GM23338 (cell line): ENCODE measurements around the gene OXGR1. TPM values are rescaled to one million over a fixed set of nuclear protein-coding genes. Genes with fewer than 3 reads are reported as not detected.

Experiments used
- ATAC-seq: fragments of 200-7000 bp; cut with Tn5 transposase; 3 replicates; pipeline ENCODE4 v1.9.1; 2020
- DNase-seq: peaks from one replicate; pipeline ENCODE4 v3.0.0-alpha.2; 2015; ENCODE audit warnings: low spot score
- H2AFZ ChIP-seq: fragments of 200-600 bp; sonication (generic); 2 replicates; pipeline ENCODE4 v1.8.0; 2016; ENCODE audit warnings: antibody characterized with exemption, mild to moderate bottlenecking, moderate library complexity
- H3F3A ChIP-seq: fragments of 200-600 bp; sonication (generic); replicated peaks from 2 replicates; pipeline ENCODE4 v1.8.0; 2017; ENCODE audit warnings: antibody characterized with exemption, mixed run types, low read depth
- H3K27ac ChIP-seq: fragments of 200-600 bp; sonication (generic); 2 replicates; pipeline ENCODE4 v1.6.1; 2016; ENCODE audit warnings: low read depth
- H3K27me3 ChIP-seq: fragments of 200-600 bp; sonication (generic); 2 replicates; pipeline ENCODE4 v1.8.0; 2016; ENCODE audit warnings: mild to moderate bottlenecking, mixed run types, moderate library complexity; ENCODE audit not compliant: insufficient read depth
- H3K36me3 ChIP-seq: fragments of 200-600 bp; sonication (generic); 2 replicates; pipeline ENCODE4 v1.8.0; 2016; ENCODE audit warnings: mild to moderate bottlenecking; ENCODE audit not compliant: insufficient read depth
- H3K4me1 ChIP-seq: fragments of 200-600 bp; sonication (generic); 2 replicates; pipeline ENCODE4 v1.8.0; 2016; ENCODE audit warnings: mild to moderate bottlenecking, moderate library complexity; ENCODE audit not compliant: insufficient read depth
- H3K4me2 ChIP-seq: fragments of 200-600 bp; sonication (generic); 2 replicates; pipeline ENCODE4 v1.7.1; 2017; ENCODE audit warnings: mixed run types
- H3K4me3 ChIP-seq: fragments of 200-600 bp; sonication (generic); 2 replicates; pipeline ENCODE4 v1.6.1; 2016; ENCODE audit warnings: mixed run types
- H3K79me2 ChIP-seq: fragments of 200-600 bp; sonication (generic); replicated peaks from 2 replicates; pipeline ENCODE4 v1.8.0; 2017; ENCODE audit warnings: mild to moderate bottlenecking; ENCODE audit not compliant: insufficient read depth
- H3K9me2 ChIP-seq: fragments of 200-600 bp; sonication (generic); 2 replicates; pipeline ENCODE4 v1.8.0; 2017; ENCODE audit not compliant: insufficient read depth
- H4K20me1 ChIP-seq: fragments of 200-600 bp; sonication (generic); replicated peaks from 2 replicates; pipeline ENCODE4 v1.8.0; 2017; ENCODE audit warnings: mild to moderate bottlenecking; ENCODE audit not compliant: insufficient read depth
- H3K27ac Mint-ChIP-seq: 2 replicates; pipeline ENCODE4 v1.8.0; 2020; ENCODE audit warnings: inconsistent platforms, mild to moderate bottlenecking, moderate library complexity, mixed read lengths
- H3K27me3 Mint-ChIP-seq: 3 replicates; pipeline ENCODE4 v1.8.0; 2022; ENCODE audit warnings: low read depth, mild to moderate bottlenecking, moderate library complexity, mixed read lengths, inconsistent platforms; ENCODE audit not compliant: insufficient read depth, poor library complexity
- H3K36me3 Mint-ChIP-seq: 3 replicates; pipeline ENCODE4 v1.8.0; 2021; ENCODE audit warnings: low read depth, mild to moderate bottlenecking, inconsistent platforms, moderate library complexity, mixed read lengths
- H3K4me1 Mint-ChIP-seq: 3 replicates; pipeline ENCODE4 v1.8.0; 2020; ENCODE audit warnings: mild to moderate bottlenecking, inconsistent platforms, mixed read lengths
- H3K4me3 Mint-ChIP-seq: 3 replicates; pipeline ENCODE4 v1.8.0; 2021; ENCODE audit warnings: moderate library complexity, mild to moderate bottlenecking, inconsistent platforms, mixed read lengths
- H3K9me3 Mint-ChIP-seq: 3 replicates; pipeline ENCODE4 v1.8.0; 2020; ENCODE audit warnings: moderate library complexity, mild to moderate bottlenecking, inconsistent platforms, mixed read lengths
- CREB1 ChIP-seq: fragments of 250-450 bp; sonication (Bioruptor Pico); IDR thresholded peaks from 2 replicates; pipeline ENCODE4 v1.5.0; 2020; ENCODE audit warnings: low read depth, mild to moderate bottlenecking, moderate library complexity
- CTCF ChIP-seq, 2 experiments: fragments of 200-600 bp in 1 of 2; sonication (generic) in 1 of 2; conservative IDR thresholded peaks; 2 replicates each; pipeline versions ENCODE4 v1.5.1 to v1.6.1; 2016 to 2017; ENCODE audit warnings: antibody characterized with exemption in 2 of 2, low read depth in 2 of 2, mild to moderate bottlenecking in 2 of 2, moderate library complexity in 1 of 2
- EZH2phosphoT487 ChIP-seq: fragments of 200-600 bp; sonication (generic); IDR thresholded peaks from one replicate; pipeline ENCODE4 v1.8.1; 2018; ENCODE audit warnings: antibody characterized with exemption; ENCODE audit not compliant: unreplicated experiment
- NANOG ChIP-seq: IDR thresholded peaks from 2 replicates; pipeline ENCODE4 v1.6.1; 2016; ENCODE audit warnings: antibody characterized with exemption, borderline replicate concordance
- REST ChIP-seq: IDR thresholded peaks from one replicate; pipeline ENCODE4 v1.6.1; 2018; ENCODE audit warnings: antibody characterized with exemption; ENCODE audit not compliant: unreplicated experiment
- STAT1 ChIP-seq: IDR thresholded peaks from one replicate; pipeline ENCODE4 v1.6.1; 2016; ENCODE audit warnings: antibody characterized with exemption; ENCODE audit not compliant: unreplicated experiment
- ZNF114 ChIP-seq: fragments of 250-450 bp; sonication (Bioruptor Pico); IDR thresholded peaks from 2 replicates; pipeline ENCODE4 v1.5.0; 2020; ENCODE audit warnings: mild to moderate bottlenecking, moderate library complexity
- ZNF331 ChIP-seq: fragments of 250-450 bp; sonication (Bioruptor Pico); IDR thresholded peaks from 2 replicates; pipeline ENCODE4 v1.5.0; 2020; ENCODE audit warnings: low read depth, mild to moderate bottlenecking, moderate library complexity
- ZNF462 ChIP-seq: fragments of 250-450 bp; sonication (Bioruptor Pico); IDR thresholded peaks from 2 replicates; pipeline ENCODE4 v1.5.0; 2020; ENCODE audit warnings: mild to moderate bottlenecking, moderate library complexity
- polyA plus RNA-seq: library from polyadenylated mRNA; unstranded; fragments of >200 nt; fragmentation: Nextera tagmentation; extraction: Ambion mirVana; gene quantifications from 2 replicates; pipeline ENCODE4 v1.2.1, GENCODE V29; 2016
- total RNA-seq: library from RNA; depleted of rRNA; stranded (reverse); fragments of >200 nt; shearing (Covaris generic); gene quantifications from 2 replicates; pipeline ENCODE4 v1.2.3, GENCODE V29; 2014

Gene OXGR1
- total and polyA plus RNA-seq, 2 experiments from 2014 or later = 0.29 to 0.80 TPM

GRCh38 chr13:96947343-96947910, 46.8 kb downstream of the OXGR1 start (continued):
- TF ChIP-seq CTCF (conservative IDR thresholded peaks at IDR 0.05; ENCODE audit: low read depth in 2 of 2) = no peak

GRCh38 chr13:96946709-96947311, 47.5 kb downstream of the OXGR1 start:
- Histone ChIP-seq H3K4me3 (no peak overlapping the region), H3K27ac (no peak overlapping the region), H3K4me1 (no peaks in the 10 kb centered on the region), H4K20me1 (no peaks in the 10 kb centered on the region), H3K36me3 (no peaks in the 10 kb centered on the region), H3K27me3 (no peaks in the 10 kb centered on the region), H3K9me2 (peaks cover 6% of the 10 kb centered on the region; the same call in 1 of the 2 replicates), H3K4me2 (no peak overlapping the region), H2AFZ (no peak overlapping the region), H3F3A (no peaks in the 10 kb centered on the region), H3K79me2 (no peaks in the 10 kb centered on the region)
- TF ChIP-seq EZH2phosphoT487 = no peak
- no peak for TF ChIP-seq ZNF331 (CRISPR knock-in tag)
- no peak for TF ChIP-seq NANOG
- TF ChIP-seq REST = no peak
- TF ChIP-seq STAT1 = no peak
- TF ChIP-seq ZNF462 (CRISPR knock-in tag) = no peak
- no peak for TF ChIP-seq ZNF114 (CRISPR knock-in tag)
- TF ChIP-seq CREB1 (CRISPR knock-in tag) = no peak
- no peaks in the 10 kb centered on the region; the same call in 2 of the 3 replicates for H3K9me3 Mint-ChIP-seq
- no peak overlapping the region for H3K27ac Mint-ChIP-seq
- no peak overlapping the region for H3K4me3 Mint-ChIP-seq
- ATAC-seq (no peak), DNase-seq (peak; percentile 28)
- H3K36me3 Mint-ChIP-seq = no peaks in the 10 kb centered on the region
- peaks cover 9% of the 10 kb centered on the region; the same call in 2 of the 3 replicates for H3K4me1 Mint-ChIP-seq
- H3K27me3 Mint-ChIP-seq = peaks cover 5% of the 10 kb centered on the region
